ENCODE data around the gene FIP1L1.

DNA sequence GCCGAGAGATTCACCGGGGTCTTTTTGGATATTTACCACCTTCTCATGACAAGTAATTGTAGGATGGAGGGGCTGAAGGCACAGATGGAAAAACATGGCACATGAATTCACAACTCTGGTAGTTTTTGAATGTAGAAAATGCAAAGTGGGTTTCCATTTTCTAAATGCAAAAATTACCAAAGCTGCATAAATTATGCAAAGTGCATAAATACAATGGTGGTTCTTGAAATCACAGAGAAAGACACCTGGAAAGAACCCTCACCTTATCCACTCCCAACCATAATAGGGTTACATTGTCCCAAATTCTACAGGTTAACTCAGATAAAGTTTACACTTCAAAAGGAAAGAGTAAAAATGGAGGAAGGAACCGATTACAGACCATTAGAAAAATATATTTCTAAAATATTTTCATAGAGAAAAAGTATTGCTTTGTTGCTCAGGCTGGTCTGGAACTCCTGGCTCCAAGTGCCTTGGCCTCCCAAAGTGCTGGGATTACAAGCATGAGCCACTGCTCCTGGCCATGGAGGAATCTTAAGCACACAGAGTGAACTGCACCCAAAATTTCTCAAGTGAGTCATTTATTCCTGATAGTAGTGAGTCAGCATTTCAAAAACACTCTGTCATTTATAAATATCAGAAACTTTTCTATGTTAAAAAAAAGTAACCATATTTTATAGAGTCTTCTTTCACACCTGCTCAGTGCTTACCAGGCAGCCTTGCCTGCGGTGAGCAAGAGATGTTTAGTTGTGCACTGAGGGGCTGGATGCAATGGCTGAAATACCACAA is 101.4 kb downstream of the FIP1L1 start:
- no peak for TF ChIP-seq BRCA1 (IDR thresholded peaks at IDR 0.05; ENCODE audit: low read depth, low read length)
- no peak for TF ChIP-seq CHD4 (IDR thresholded peaks at IDR 0.05)
- TF ChIP-seq, protein P1, sequence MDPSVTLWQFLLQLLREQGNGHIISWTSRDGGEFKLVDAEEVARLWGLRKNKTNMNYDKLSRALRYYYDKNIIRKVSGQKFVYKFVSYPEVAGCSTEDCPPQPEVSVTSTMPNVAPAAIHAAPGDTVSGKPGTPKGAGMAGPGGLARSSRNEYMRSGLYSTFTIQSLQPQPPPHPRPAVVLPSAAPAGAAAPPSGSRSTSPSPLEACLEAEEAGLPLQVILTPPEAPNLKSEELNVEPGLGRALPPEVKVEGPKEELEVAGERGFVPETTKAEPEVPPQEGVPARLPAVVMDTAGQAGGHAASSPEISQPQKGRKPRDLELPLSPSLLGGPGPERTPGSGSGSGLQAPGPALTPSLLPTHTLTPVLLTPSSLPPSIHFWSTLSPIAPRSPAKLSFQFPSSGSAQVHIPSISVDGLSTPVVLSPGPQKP (IDR thresholded peaks at IDR 0.05; ENCODE audit: low read depth, low read length) = no peak
- TF ChIP-seq IKZF1 (conservative IDR thresholded peaks at IDR 0.05) = no peak
- no peak for TF ChIP-seq PAX5 (IDR thresholded peaks at IDR 0.05; ENCODE audit: borderline replicate concordance, low read depth, low read length)
- TF ChIP-seq YY1 (IDR thresholded peaks at IDR 0.05; ENCODE audit: low read depth, low read length) = no peak
- TF ChIP-seq ZNF274 (IDR thresholded peaks at IDR 0.05; ENCODE audit: insufficient read depth, insufficient read length) = no peak
- TF ChIP-seq POLR2A (IDR thresholded peaks at IDR 0.05; ENCODE audit: low read depth, low read length) = no peak
- no peak for TF ChIP-seq NFYB (IDR thresholded peaks at IDR 0.05; ENCODE audit: insufficient read depth, low read depth, low read length)

All from GM12878 (cell line).